K562 (cell line): Measurements from ENCODE around the gene SCAMP3. TPM values are rescaled to one million over a fixed set of nuclear protein-coding genes. Genes with fewer than 3 reads are reported as not detected.

ENCODE experiments used
- ASH1L ChIP-seq: fragments of 450-650 bp; IDR thresholded peaks from 2 replicates; pipeline ENCODE4 v1.6.1; 2018; ENCODE audit warnings: borderline replicate concordance, mild to moderate bottlenecking, low read depth; ENCODE audit not compliant: partially characterized antibody
- CHCHD3 ChIP-seq: fragments of 250-450 bp; sonication (Bioruptor Pico); IDR thresholded peaks from 2 replicates; pipeline ENCODE4 v2.1.2; 2022; ENCODE audit warnings: mild to moderate bottlenecking
- HIVEP1 ChIP-seq: fragments of 250-450 bp; sonication (Bioruptor Pico); IDR thresholded peaks from 2 replicates; pipeline ENCODE4 v1.4.0; 2020; ENCODE audit warnings: mild to moderate bottlenecking
- HNRNPL ChIP-seq: fragments of 200-400 bp; formaldehyde crosslinking; IDR thresholded peaks from 2 replicates; pipeline ENCODE4 v1.6.1; 2017; ENCODE audit warnings: low read depth, mild to moderate bottlenecking, low read length
- L3MBTL2 ChIP-seq: fragments of 450-650 bp; IDR thresholded peaks from 2 replicates; pipeline ENCODE4 v1.6.1; 2016; ENCODE audit warnings: mild to moderate bottlenecking, moderate library complexity
- MAFG ChIP-seq: fragments of 450-650 bp; conservative IDR thresholded peaks from 2 replicates; pipeline ENCODE4 v1.6.1; 2016; ENCODE audit warnings: missing genetic modification characterization, missing compliant biosample characterization
- MEIS2 ChIP-seq: fragments of 450-650 bp; IDR thresholded peaks from 2 replicates; pipeline ENCODE4 v1.6.1; 2014; ENCODE audit warnings: mild to moderate bottlenecking; ENCODE audit not compliant: partially characterized antibody
- MXI1 ChIP-seq: IDR thresholded peaks from 2 replicates; pipeline ENCODE4 v1.6.1; 2011; ENCODE audit warnings: low read depth, mild to moderate bottlenecking, improper control_type of control experiment, low read length
- RBM15 ChIP-seq: fragments of 200-400 bp; formaldehyde crosslinking; IDR thresholded peaks from 2 replicates; pipeline ENCODE4 v1.6.1; 2018; ENCODE audit warnings: mild to moderate bottlenecking, low read length, moderate library complexity; ENCODE audit not compliant: insufficient read depth
- SMARCA5 ChIP-seq: fragments of 450-650 bp; IDR thresholded peaks from 2 replicates; pipeline ENCODE4 v1.6.1; 2016
- SMARCE1 ChIP-seq: fragments of 450-650 bp; IDR thresholded peaks from 2 replicates; pipeline ENCODE4 v1.7.1; 2016; ENCODE audit warnings: mild to moderate bottlenecking
- TBL1XR1 ChIP-seq, 2 experiments: IDR thresholded peaks; 2 replicates each; pipeline ENCODE4 v1.6.1; 2012; ENCODE audit warnings: improper control_type of control experiment in 2 of 2, low read length in 2 of 2, mild to moderate bottlenecking in 1 of 2
- TCF7L2 ChIP-seq: fragments of 150-350 bp; IDR thresholded peaks from 2 replicates; pipeline ENCODE4 v1.6.1; 2016; ENCODE audit warnings: low read depth, mild to moderate bottlenecking, low read length, moderate library complexity
- TFAM ChIP-seq: fragments of 250-450 bp; sonication (Bioruptor Pico); conservative IDR thresholded peaks from 2 replicates; pipeline ENCODE4 v1.5.0; 2021; ENCODE audit warnings: mild to moderate bottlenecking, moderate library complexity
- THAP12 ChIP-seq: fragments of 250-450 bp; sonication (Bioruptor Pico); IDR thresholded peaks from 2 replicates; pipeline ENCODE4 v1.9.0; 2021; ENCODE audit warnings: mild to moderate bottlenecking, inconsistent platforms
- YBX1 ChIP-seq: fragments of 450-650 bp; IDR thresholded peaks from 2 replicates; pipeline ENCODE4 v1.7.1; 2016; ENCODE audit warnings: mild to moderate bottlenecking
- ZNF384 ChIP-seq: IDR thresholded peaks from 2 replicates; pipeline ENCODE4 v1.6.1; 2012; ENCODE audit warnings: low read depth, low read length, improper control_type of control experiment
- ZNF436 ChIP-seq: fragments of 250-450, 450-650 bp; sonication (Bioruptor Pico); formaldehyde crosslinking; IDR thresholded peaks from 2 replicates; pipeline ENCODE4 v1.7.0; 2020; ENCODE audit warnings: mild to moderate bottlenecking
- ZNF75A ChIP-seq: fragments of 450-650 bp; formaldehyde crosslinking; IDR thresholded peaks from 2 replicates; pipeline ENCODE4 v1.4.0; 2020; ENCODE audit warnings: mild to moderate bottlenecking
- polyA plus RNA-seq, 8 experiments: library from polyadenylated mRNA; depleted of rRNA in 4 of 8; stranded (reverse) in 5 of 8; unstranded in 3 of 8; fragments of >200 nt; fragmentation: Nextera tagmentation in 2 of 8; fragmentation: Illumina TruSeq in 1 of 8; extraction: Ambion mirVana in 2 of 8; extraction: Trizol in 1 of 8; gene quantifications; 2 replicates each; pipeline versions ENCODE4 v1.2.1 to v1.2.3, GENCODE V29; 2011 to 2014; ENCODE audit warnings: inconsistent platforms in 1 of 8, missing spikeins in 1 of 8
- total RNA-seq, 7 experiments: library from RNA; depleted of rRNA in 6 of 7; stranded (reverse); fragments of >200 nt in 6 of 7; fragmentation: Illumina TruSeq in 2 of 7; extraction: Trizol in 2 of 7; gene quantifications; 2 replicates each; pipeline versions ENCODE4 v1.2.1 to v1.2.3, GENCODE V29; 2011 to 2021; ENCODE audit warnings: low replicate concordance in 1 of 7
- TF ChIP-seq, protein P1 (sequence below): sonication (generic); formaldehyde crosslinking; IDR thresholded peaks from 2 replicates; pipeline ENCODE4 v1.8.1; 2023; ENCODE audit warnings: mild to moderate bottlenecking, missing genetic modification reagents
- TF ChIP-seq, protein P2 (sequence below): sonication (generic); formaldehyde crosslinking; IDR thresholded peaks from 2 replicates; pipeline ENCODE4 v1.8.0; 2022; ENCODE audit warnings: missing genetic modification reagents, mild to moderate bottlenecking, moderate library complexity, borderline replicate concordance
- TF ChIP-seq, protein P3 (sequence below): sonication (generic); formaldehyde crosslinking; IDR thresholded peaks from 2 replicates; pipeline ENCODE4 v1.8.0; 2022; ENCODE audit warnings: missing genetic modification reagents, mild to moderate bottlenecking, borderline replicate concordance
- TF ChIP-seq, protein P4 (sequence below): fragments of 250-450 bp; sonication (Bioruptor Pico); IDR thresholded peaks from 2 replicates; pipeline ENCODE4 v1.8.0; 2022; ENCODE audit warnings: moderate library complexity, mild to moderate bottlenecking, inconsistent platforms

Gene SCAMP3
- total and polyA plus RNA-seq, 9 of the 15 experiments (the other 6 are each of a cell fraction or from before 2014, with no cell fraction given), result 14.2 to 131 (median 86.1) TPM

DNA sequence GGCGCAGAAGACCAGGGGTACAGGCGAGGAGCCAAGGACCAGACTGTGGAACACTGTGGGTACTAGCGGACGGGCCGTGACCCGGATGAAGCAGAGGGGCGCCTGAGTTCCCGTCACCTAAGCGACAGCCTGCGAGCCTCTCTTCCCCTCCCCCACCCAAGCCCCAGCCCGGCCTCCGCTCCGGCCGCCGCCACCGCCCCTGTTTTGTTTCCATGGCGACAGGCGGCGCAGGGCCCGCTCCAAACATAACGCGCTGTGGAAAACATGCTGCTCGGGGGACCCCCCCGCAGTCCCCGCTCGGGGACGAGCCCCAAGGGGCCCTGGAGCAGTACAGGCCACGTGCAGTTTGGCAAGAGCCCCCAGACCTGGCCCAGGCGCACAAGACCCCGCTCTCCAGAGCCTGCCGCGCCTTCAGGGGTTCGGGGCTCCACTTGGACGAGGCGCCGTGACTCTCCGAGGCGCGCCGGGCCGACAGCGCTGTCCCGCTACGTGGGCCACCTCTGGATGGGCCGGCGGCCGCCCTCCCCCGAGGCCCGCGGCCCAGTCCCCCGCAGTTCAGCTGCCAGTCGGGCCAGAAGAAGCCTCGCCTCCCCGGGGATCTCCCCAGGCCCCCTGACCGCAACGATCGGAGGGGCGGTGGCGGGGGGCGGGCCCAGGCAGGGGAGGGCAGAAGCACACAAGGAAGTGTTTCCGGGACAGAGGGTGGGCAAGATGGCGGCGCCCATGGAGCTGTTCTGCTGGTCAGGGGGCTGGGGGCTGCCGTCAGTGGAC, 53.4 kb downstream of the SCAMP3 start, which contains the start of gene MTX1 (continued):
- TF ChIP-seq, protein P1, sequence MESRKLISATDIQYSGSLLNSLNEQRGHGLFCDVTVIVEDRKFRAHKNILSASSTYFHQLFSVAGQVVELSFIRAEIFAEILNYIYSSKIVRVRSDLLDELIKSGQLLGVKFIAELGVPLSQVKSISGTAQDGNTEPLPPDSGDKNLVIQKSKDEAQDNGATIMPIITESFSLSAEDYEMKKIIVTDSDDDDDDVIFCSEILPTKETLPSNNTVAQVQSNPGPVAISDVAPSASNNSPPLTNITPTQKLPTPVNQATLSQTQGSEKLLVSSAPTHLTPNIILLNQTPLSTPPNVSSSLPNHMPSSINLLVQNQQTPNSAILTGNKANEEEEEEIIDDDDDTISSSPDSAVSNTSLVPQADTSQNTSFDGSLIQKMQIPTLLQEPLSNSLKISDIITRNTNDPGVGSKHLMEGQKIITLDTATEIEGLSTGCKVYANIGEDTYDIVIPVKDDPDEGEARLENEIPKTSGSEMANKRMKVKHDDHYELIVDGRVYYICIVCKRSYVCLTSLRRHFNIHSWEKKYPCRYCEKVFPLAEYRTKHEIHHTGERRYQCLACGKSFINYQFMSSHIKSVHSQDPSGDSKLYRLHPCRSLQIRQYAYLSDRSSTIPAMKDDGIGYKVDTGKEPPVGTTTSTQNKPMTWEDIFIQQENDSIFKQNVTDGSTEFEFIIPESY, result peak; percentile 8; the same call in 1 of the 2 replicates
- TF ChIP-seq CHCHD3 (no peak; the same call in 1 of the 2 replicates), ZNF384 (no peak), YBX1 (no peak), MXI1 (peak; percentile 94), TBL1XR1 (IDR thresholded peaks at IDR 0.05; ENCODE audit: low read length in 2 of 2) (peak in 1 of 2 experiments; percentile 61; a peak in 1 of 4 replicates), ZNF75A (no peak), TFAM (no peak), HNRNPL (no peak), THAP12 (CRISPR knock-in tag) (no peak), MEIS2 (no peak), RBM15 (no peak), SMARCE1 (0 out of 2 replicates have a peak, but pooled peaks have one; percentile 37), MAFG (tag) (no peak), HIVEP1 (CRISPR knock-in tag) (no peak), ZNF436 (CRISPR knock-in tag) (no peak), SMARCA5 (no peak), TCF7L2 (no peak), ASH1L (no peak), L3MBTL2 (peak; percentile 71)
- TF ChIP-seq, protein P2, sequence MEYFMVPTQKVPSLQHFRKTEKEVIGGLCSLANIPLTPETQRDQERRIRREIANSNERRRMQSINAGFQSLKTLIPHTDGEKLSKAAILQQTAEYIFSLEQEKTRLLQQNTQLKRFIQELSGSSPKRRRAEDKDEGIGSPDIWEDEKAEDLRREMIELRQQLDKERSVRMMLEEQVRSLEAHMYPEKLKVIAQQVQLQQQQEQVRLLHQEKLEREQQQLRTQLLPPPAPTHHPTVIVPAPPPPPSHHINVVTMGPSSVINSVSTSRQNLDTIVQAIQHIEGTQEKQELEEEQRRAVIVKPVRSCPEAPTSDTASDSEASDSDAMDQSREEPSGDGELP, result peak; percentile 61; the same call in 1 of the 2 replicates
- TF ChIP-seq, protein P3, sequence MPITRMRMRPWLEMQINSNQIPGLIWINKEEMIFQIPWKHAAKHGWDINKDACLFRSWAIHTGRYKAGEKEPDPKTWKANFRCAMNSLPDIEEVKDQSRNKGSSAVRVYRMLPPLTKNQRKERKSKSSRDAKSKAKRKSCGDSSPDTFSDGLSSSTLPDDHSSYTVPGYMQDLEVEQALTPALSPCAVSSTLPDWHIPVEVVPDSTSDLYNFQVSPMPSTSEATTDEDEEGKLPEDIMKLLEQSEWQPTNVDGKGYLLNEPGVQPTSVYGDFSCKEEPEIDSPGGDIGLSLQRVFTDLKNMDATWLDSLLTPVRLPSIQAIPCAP (CRISPR knock-in tag), result no peak
- TF ChIP-seq, protein P4, sequence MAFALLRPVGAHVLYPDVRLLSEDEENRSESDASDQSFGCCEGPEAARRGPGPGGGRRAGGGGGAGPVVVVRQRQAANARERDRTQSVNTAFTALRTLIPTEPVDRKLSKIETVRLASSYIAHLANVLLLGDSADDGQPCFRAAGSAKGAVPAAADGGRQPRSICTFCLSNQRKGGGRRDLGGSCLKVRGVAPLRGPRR (CRISPR knock-in tag), result no peak
